Gastrocnemius medialis (tissue), 4 donors: Measurements from ENCODE around the gene TLCD4.

Experiments
- CTCF ChIP-seq, 5 experiments: fragments of 450-650 bp in 3 of 5; fragments of 200-600 bp in 2 of 5; sonication (generic) in 2 of 5; IDR thresholded peaks in 4 of 5; conservative IDR thresholded peaks in 1 of 5; 1 replicate in 4 of 5; 2 replicates in 1 of 5; pipeline ENCODE4 v1.5.1; 2016 to 2019; ENCODE audit warnings: antibody characterized with exemption in 5 of 5, mild to moderate bottlenecking in 3 of 5, moderate library complexity in 3 of 5
- POLR2A ChIP-seq, 2 donors: fragments of 450-650 bp; IDR thresholded peaks; one replicate each; pipeline ENCODE4 v1.6.1; 2017; ENCODE audit warnings: antibody characterized with exemption in 2 of 2, mild to moderate bottlenecking in 2 of 2, moderate library complexity in 2 of 2

DNA sequence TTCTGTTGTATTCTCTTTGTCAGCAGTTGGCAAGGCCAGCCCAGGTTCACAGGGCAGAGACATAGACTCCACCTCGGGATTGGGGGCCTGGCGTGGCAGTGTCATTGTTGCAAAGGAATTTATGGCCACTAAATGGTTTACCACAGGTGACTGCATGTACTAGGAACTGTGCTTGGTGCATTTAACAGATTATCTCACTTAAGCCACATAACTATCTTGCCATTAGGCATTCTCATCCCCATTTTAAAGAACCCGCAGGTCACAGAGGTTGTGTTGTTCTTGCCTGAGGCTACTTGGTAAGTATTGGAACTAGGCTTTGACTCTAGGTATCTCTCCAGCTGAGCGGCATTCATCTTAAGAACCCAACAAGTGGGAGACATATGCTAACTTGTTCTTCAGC lies 9.7 kb downstream of the TLCD4 start:
- TF ChIP-seq CTCF (IDR thresholded peaks at IDR 0.05 in 4 of 5, conservative IDR thresholded peaks at IDR 0.05 in 1 of 5), result no peak
- TF ChIP-seq POLR2A (IDR thresholded peaks at IDR 0.05), result no peak
